IMR-90 (cell line): Measurements from ENCODE around the gene CCDC136. TPM values are rescaled to one million over a fixed set of nuclear protein-coding genes. Genes with fewer than 3 reads are reported as not detected.

ENCODE experiments used
- ATAC-seq: fragments of 200-7000 bp; cut with Tn5 transposase; 2 replicates; pipeline ENCODE4 v1.9.1; 2020; ENCODE audit warnings: low read depth, mild to moderate bottlenecking, moderate library complexity
- BruUV-seq: library from RNA; stranded (reverse); fragments of 400-500 nt; replicated peaks from 2 replicates; lab custom pipeline; 2021; lab: Mats Ljungman, UMichigan
- CTCF ChIA-PET: fragments of 300-600 bp; formaldehyde crosslinking; extraction: SDS; loops from one replicate; lab custom pipeline; 2021; ENCODE audit warnings: antibody characterized with exemption; lab: Yijun Ruan, JAX
- POLR2A ChIA-PET: fragments of 300-600 bp; sonication (Branson Sonifier 250); formaldehyde crosslinking; loops from one replicate; lab custom pipeline; 2022; ENCODE audit warnings: antibody characterized with exemption; ENCODE audit not compliant: unreplicated experiment; lab: Charles Lee
- DNase-seq: peaks from one replicate; pipeline ENCODE4 v3.0.0; 2013
- H2AFZ ChIP-seq: replicated peaks from 2 replicates; pipeline ENCODE3; 2013; ENCODE audit warnings: low read length, mild to moderate bottlenecking; ENCODE audit not compliant: poor library complexity
- H2AK5ac ChIP-seq: 2 replicates; pipeline ENCODE4 v1.6.1; 2013; ENCODE audit warnings: low read depth, low read length, inconsistent platforms
- H2AK9ac ChIP-seq: replicated peaks from 2 replicates; pipeline ENCODE3; 2013; ENCODE audit warnings: mild to moderate bottlenecking, low read depth, low read length, moderate library complexity; ENCODE audit not compliant: poor library complexity
- H2BK120ac ChIP-seq: 2 replicates; pipeline ENCODE4 v1.6.1; 2013; ENCODE audit warnings: low read depth, low read length, inconsistent platforms
- H2BK15ac ChIP-seq: 3 replicates; pipeline ENCODE4 v1.6.1; 2013; ENCODE audit warnings: low read depth, low read length, inconsistent platforms
- H2BK20ac ChIP-seq: 2 replicates; pipeline ENCODE4 v1.6.1; 2013; ENCODE audit warnings: low read depth, mild to moderate bottlenecking, inconsistent platforms, low read length, moderate library complexity
- H2BK5ac ChIP-seq: 2 replicates; pipeline ENCODE4 v1.6.1; 2013; ENCODE audit warnings: mild to moderate bottlenecking, low read depth, low read length, inconsistent platforms; ENCODE audit not compliant: poor library complexity, severe bottlenecking
- H3K14ac ChIP-seq: replicated peaks from 2 replicates; pipeline ENCODE4 v1.6.1; 2013; ENCODE audit warnings: low read depth, low read length, inconsistent platforms
- H3K18ac ChIP-seq: 2 replicates; pipeline ENCODE4 v1.6.1; 2013; ENCODE audit warnings: low read depth, low read length, control low read depth
- H3K23ac ChIP-seq: 2 replicates; pipeline ENCODE4 v1.6.1; 2013; ENCODE audit warnings: low read depth, low read length, inconsistent platforms
- H3K27ac ChIP-seq: 2 replicates; pipeline ENCODE4 v1.5.1; 2013; ENCODE audit warnings: mild to moderate bottlenecking, control low read depth, low read length; ENCODE audit not compliant: insufficient read depth
- H3K27me3 ChIP-seq: 2 replicates; pipeline ENCODE4 v1.6.1; 2013; ENCODE audit warnings: low read length; ENCODE audit not compliant: control insufficient read depth, insufficient read depth
- H3K36me3 ChIP-seq: 2 replicates; pipeline ENCODE4 v1.6.1; 2013; ENCODE audit warnings: low read length, mixed read lengths; ENCODE audit not compliant: control insufficient read depth, insufficient read depth
- H3K4ac ChIP-seq: 2 replicates; pipeline ENCODE4 v1.6.1; 2013; ENCODE audit warnings: low read depth, low read length, inconsistent platforms
- H3K4me1 ChIP-seq: 2 replicates; pipeline ENCODE4 v1.6.1; 2013; ENCODE audit warnings: low read length, mixed read lengths; ENCODE audit not compliant: control insufficient read depth, insufficient read depth
- H3K4me2 ChIP-seq: 2 replicates; pipeline ENCODE4 v1.6.1; 2013; ENCODE audit warnings: low read depth, mild to moderate bottlenecking, control low read depth, low read length, moderate library complexity
- H3K4me3 ChIP-seq: 2 replicates; pipeline ENCODE4 v1.5.1; 2013; ENCODE audit warnings: low read depth, mild to moderate bottlenecking, control low read depth, low read length, moderate library complexity; ENCODE audit not compliant: insufficient read depth
- H3K56ac ChIP-seq: 2 replicates; pipeline ENCODE4 v1.6.1; 2013; ENCODE audit warnings: low read length, inconsistent platforms; ENCODE audit not compliant: insufficient read depth; ENCODE audit errors: extremely low read depth
- H3K79me1 ChIP-seq, 2 experiments: 2 replicates each; pipeline ENCODE4 v1.6.1; 2013; ENCODE audit warnings: low read length in 2 of 2, inconsistent platforms in 1 of 2, low read depth in 1 of 2
- H3K9ac ChIP-seq: 2 replicates; pipeline ENCODE4 v1.6.1; 2013; ENCODE audit warnings: low read depth, low read length, control low read depth
- H3K9me1 ChIP-seq: 2 replicates; pipeline ENCODE4 v1.6.1; 2013; ENCODE audit warnings: low read length, inconsistent platforms; ENCODE audit not compliant: insufficient read depth
- H3K9me3 ChIP-seq: 2 replicates; pipeline ENCODE4 v1.6.1; 2013; ENCODE audit warnings: low read length; ENCODE audit not compliant: control insufficient read depth, insufficient read depth
- H4K20me1 ChIP-seq: 2 replicates; pipeline ENCODE4 v1.6.1; 2013; ENCODE audit warnings: low read length, inconsistent platforms; ENCODE audit not compliant: insufficient read depth
- H4K5ac ChIP-seq: 2 replicates; pipeline ENCODE4 v1.6.1; 2013; ENCODE audit warnings: mild to moderate bottlenecking, low read depth, low read length, control low read depth
- H4K8ac ChIP-seq, 2 experiments: 2 replicates each; pipeline ENCODE4 v1.6.1; 2013; ENCODE audit warnings: low read depth in 2 of 2, low read length in 2 of 2, control low read depth in 1 of 2, inconsistent platforms in 1 of 2
- H4K91ac ChIP-seq: 2 replicates; pipeline ENCODE4 v1.6.1; 2013; ENCODE audit warnings: low read depth, low read length, inconsistent platforms; ENCODE audit not compliant: insufficient read depth
- BHLHE40 ChIP-seq: fragments of 150-350 bp; IDR thresholded peaks from 2 replicates; pipeline ENCODE4 v1.6.1; 2016; ENCODE audit warnings: mild to moderate bottlenecking, low read depth, low read length
- CEBPB ChIP-seq: IDR thresholded peaks from 2 replicates; pipeline ENCODE4 v1.6.1; 2012; ENCODE audit warnings: low read depth, low read length, improper control_type of control experiment
- CHD1 ChIP-seq: IDR thresholded peaks from 2 replicates; pipeline ENCODE4 v1.6.1; 2012; ENCODE audit warnings: low read depth, low read length, improper control_type of control experiment
- FOS ChIP-seq: fragments of 150-350 bp; IDR thresholded peaks from 2 replicates; pipeline ENCODE4 v1.6.1; 2016; ENCODE audit warnings: low read depth, low read length
- MAFK ChIP-seq: IDR thresholded peaks from 2 replicates; pipeline ENCODE4 v1.6.1; 2012; ENCODE audit warnings: low read depth, low read length, improper control_type of control experiment
- MAZ ChIP-seq: IDR thresholded peaks from 2 replicates; pipeline ENCODE4 v1.6.1; 2012; ENCODE audit warnings: low read depth, mild to moderate bottlenecking, low read length, improper control_type of control experiment, moderate library complexity, borderline replicate concordance
- MXI1 ChIP-seq: IDR thresholded peaks from 2 replicates; pipeline ENCODE4 v1.6.1; 2012; ENCODE audit warnings: low read depth, mild to moderate bottlenecking, low read length, moderate library complexity, borderline replicate concordance
- NFE2L2 ChIP-seq: fragments of 150-350 bp; IDR thresholded peaks from 2 replicates; pipeline ENCODE4 v1.6.1; 2016; ENCODE audit warnings: low read depth, mild to moderate bottlenecking, low read length
- POLR2A ChIP-seq: IDR thresholded peaks from 2 replicates; pipeline ENCODE4 v1.6.1; 2012; ENCODE audit warnings: mild to moderate bottlenecking, low read depth, low read length
- RAD21 ChIP-seq: IDR thresholded peaks from 2 replicates; pipeline ENCODE4 v1.6.1; 2012; ENCODE audit warnings: low read length, improper control_type of control experiment
- RCOR1 ChIP-seq: IDR thresholded peaks from 2 replicates; pipeline ENCODE4 v1.6.1; 2012; ENCODE audit warnings: mild to moderate bottlenecking, low read length, improper control_type of control experiment; ENCODE audit not compliant: insufficient replicate concordance
- RFX5 ChIP-seq: IDR thresholded peaks from 2 replicates; pipeline ENCODE4 v1.8.0; 2012; ENCODE audit warnings: low read depth, mild to moderate bottlenecking, low read length, moderate library complexity
- SMC3 ChIP-seq: fragments of 150-350 bp; IDR thresholded peaks from 2 replicates; pipeline ENCODE4 v1.6.1; 2016; ENCODE audit warnings: low read depth, mild to moderate bottlenecking, antibody characterized with exemption, low read length, moderate library complexity
- WGBS, 2 experiments: methylation state at CpG; one replicate each; pipeline versions ENCODE4 v1.1.5 to v1.1.7; 2013; ENCODE audit warnings: missing lambda C conversion rate in 2 of 2; ENCODE audit not compliant: insufficient read length in 1 of 2; ENCODE audit errors: extremely low coverage in 2 of 2; 5-methylcytosine and 5-hydroxymethylcytosine counted together
- dilution Hi-C: fragments of 300-500 bp; cut with HindIII; formaldehyde crosslinking; loops from one replicate; pipeline ENCODE4 v1.14.3; 2018; ENCODE audit warnings: low sequenced_read_pairs; ENCODE audit not compliant: unreplicated experiment
- in situ Hi-C: fragments of 300-500 bp; cut with MboI; formaldehyde crosslinking; loops from 3 replicates; pipeline ENCODE4 v1.14.3; 2019; ENCODE audit warnings: low sequenced_read_pairs, inconsistent platforms, mixed read lengths
- intact Hi-C: fragments of 100-400 bp; cut with micrococcal nuclease; formaldehyde crosslinking; loops from 2 replicates; pipeline ENCODE4 v1.10.0; 2022
- polyA plus RNA-seq, 3 experiments: library from polyadenylated mRNA; depleted of rRNA; stranded (reverse); fragments of >200 nt; gene quantifications; 2 replicates each; pipeline ENCODE4 v1.2.3, GENCODE V29; 2012; ENCODE audit warnings: low replicate concordance in 1 of 3
- total RNA-seq: library from RNA; depleted of rRNA; stranded (reverse); fragments of >200 nt; gene quantifications from 2 replicates; pipeline ENCODE4 v1.2.3, GENCODE V29; 2012
- TF ChIP-seq, protein P1 (sequence below): fragments of 150-350 bp; IDR thresholded peaks from 2 replicates; pipeline ENCODE4 v1.6.1; 2016; ENCODE audit warnings: low read depth, mild to moderate bottlenecking, low read length, moderate library complexity, borderline replicate concordance
- TF ChIP-seq, protein P2 (sequence below): fragments of 150-350 bp; IDR thresholded peaks from 2 replicates; pipeline ENCODE4 v1.6.1; 2017; ENCODE audit warnings: mild to moderate bottlenecking, antibody characterized with exemption, low read length, low read depth
- TF ChIP-seq, protein P3 (sequence below): conservative IDR thresholded peaks from 2 replicates; pipeline ENCODE4 v1.5.1; 2012; ENCODE audit warnings: mild to moderate bottlenecking, low read depth, low read length, improper control_type of control experiment

The CCDC136 gene
- total and polyA plus RNA-seq, 2 of the 4 experiments (the other 2 are of a cell fraction) = 7.7 to 18.0 TPM

DNA sequence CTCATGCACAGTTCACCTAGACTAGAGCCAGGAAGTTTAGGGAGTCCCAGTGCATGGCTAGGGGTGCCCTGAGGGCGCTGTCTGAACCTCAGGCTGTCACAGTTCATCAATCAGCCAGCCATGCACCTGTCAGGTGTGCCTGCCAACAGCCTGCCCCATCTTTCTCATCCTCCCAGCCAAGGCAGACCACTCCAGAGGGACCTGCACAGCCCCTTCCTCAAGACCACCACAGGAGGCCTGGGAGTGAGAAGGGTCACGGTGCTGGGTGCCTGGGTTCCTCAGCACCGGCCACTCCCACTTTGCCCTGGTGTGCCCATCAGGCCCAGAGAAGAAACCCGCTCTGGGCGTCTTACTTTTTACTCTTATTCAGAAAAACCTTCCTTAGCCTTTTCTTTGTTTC, 79.3 kb downstream of the CCDC136 start:
- BruUV-seq = no TSS peak
- Histone ChIP-seq H2AK9ac (no peak overlapping the region), H3K9me3 (no peaks in the 10 kb centered on the region), H4K20me1 (peaks cover 20% of the 10 kb centered on the region; the same call in 1 of the 2 replicates), H3K14ac (no peak overlapping the region), H3K9ac (no peak overlapping the region), H2AFZ (no peak overlapping the region), H2BK5ac (no peak overlapping the region), H3K4me3 (no peak overlapping the region), H3K56ac (no peak overlapping the region), H3K79me1 (no peaks in the 10 kb centered on the region), H3K9me1 (no peaks in the 10 kb centered on the region), H4K5ac (no peak overlapping the region), H4K91ac (no peak overlapping the region), H3K36me3 (peaks cover 5% of the 10 kb centered on the region; the same call in 1 of the 2 replicates), H2BK20ac (no peak overlapping the region), H3K4ac (no peak overlapping the region), H2AK5ac (no peak overlapping the region), H3K27me3 (peaks cover 30% of the 10 kb centered on the region), H2BK15ac (no peak overlapping the region), H2BK120ac (no peak overlapping the region), H3K18ac (no peak overlapping the region), H4K8ac (no peak overlapping the region), H3K4me2 (no peak overlapping the region), H3K27ac (no peak overlapping the region), H3K4me1 (no peaks in the 10 kb centered on the region), H3K23ac (no peak overlapping the region)
- in situ Hi-C loops = no loop called here
- dilution Hi-C loops = no loop called here
- no peak for TF ChIP-seq RCOR1
- TF ChIP-seq SMC3 = no peak
- no peak for TF ChIP-seq RAD21
- TF ChIP-seq, protein P1, sequence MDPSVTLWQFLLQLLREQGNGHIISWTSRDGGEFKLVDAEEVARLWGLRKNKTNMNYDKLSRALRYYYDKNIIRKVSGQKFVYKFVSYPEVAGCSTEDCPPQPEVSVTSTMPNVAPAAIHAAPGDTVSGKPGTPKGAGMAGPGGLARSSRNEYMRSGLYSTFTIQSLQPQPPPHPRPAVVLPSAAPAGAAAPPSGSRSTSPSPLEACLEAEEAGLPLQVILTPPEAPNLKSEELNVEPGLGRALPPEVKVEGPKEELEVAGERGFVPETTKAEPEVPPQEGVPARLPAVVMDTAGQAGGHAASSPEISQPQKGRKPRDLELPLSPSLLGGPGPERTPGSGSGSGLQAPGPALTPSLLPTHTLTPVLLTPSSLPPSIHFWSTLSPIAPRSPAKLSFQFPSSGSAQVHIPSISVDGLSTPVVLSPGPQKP = no peak
- TF ChIP-seq, protein P2, sequence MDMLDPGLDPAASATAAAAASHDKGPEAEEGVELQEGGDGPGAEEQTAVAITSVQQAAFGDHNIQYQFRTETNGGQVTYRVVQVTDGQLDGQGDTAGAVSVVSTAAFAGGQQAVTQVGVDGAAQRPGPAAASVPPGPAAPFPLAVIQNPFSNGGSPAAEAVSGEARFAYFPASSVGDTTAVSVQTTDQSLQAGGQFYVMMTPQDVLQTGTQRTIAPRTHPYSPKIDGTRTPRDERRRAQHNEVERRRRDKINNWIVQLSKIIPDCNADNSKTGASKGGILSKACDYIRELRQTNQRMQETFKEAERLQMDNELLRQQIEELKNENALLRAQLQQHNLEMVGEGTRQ = no peak
- TF ChIP-seq, protein P3, sequence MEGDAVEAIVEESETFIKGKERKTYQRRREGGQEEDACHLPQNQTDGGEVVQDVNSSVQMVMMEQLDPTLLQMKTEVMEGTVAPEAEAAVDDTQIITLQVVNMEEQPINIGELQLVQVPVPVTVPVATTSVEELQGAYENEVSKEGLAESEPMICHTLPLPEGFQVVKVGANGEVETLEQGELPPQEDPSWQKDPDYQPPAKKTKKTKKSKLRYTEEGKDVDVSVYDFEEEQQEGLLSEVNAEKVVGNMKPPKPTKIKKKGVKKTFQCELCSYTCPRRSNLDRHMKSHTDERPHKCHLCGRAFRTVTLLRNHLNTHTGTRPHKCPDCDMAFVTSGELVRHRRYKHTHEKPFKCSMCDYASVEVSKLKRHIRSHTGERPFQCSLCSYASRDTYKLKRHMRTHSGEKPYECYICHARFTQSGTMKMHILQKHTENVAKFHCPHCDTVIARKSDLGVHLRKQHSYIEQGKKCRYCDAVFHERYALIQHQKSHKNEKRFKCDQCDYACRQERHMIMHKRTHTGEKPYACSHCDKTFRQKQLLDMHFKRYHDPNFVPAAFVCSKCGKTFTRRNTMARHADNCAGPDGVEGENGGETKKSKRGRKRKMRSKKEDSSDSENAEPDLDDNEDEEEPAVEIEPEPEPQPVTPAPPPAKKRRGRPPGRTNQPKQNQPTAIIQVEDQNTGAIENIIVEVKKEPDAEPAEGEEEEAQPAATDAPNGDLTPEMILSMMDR = no peak
- no peak for TF ChIP-seq NFE2L2
- TF ChIP-seq MAFK = no peak
- no peak for TF ChIP-seq CHD1
- TF ChIP-seq RFX5 = no peak
- no peak for TF ChIP-seq CEBPB
- no peak for TF ChIP-seq FOS
- TF ChIP-seq POLR2A = no peak
- no peak for TF ChIP-seq BHLHE40
- TF ChIP-seq MAZ = no peak
- TF ChIP-seq MXI1 = no peak
- ChIA-PET CTCF (interaction anchor here (1.4 kb wide), 1 partner anchor 9 kb away, joined by 3 read pairs; no protein-coding TSS in a partner anchor), POLR2A (no interaction called here)
- DNase-seq = no peak
- no peak for ATAC-seq
- intact Hi-C loops = no loop called here
- WGBS, 2 experiments = 85% methylated on average over 1 of the region's 5 CpGs; no CpG with 5 or more reads in 1 of the 2 experiments
